Amniotic epithelial cell (primary cell): ENCODE data around the gene HEXIM1.

ENCODE experiments used
- DNase-seq: peaks from one replicate; pipeline ENCODE4 v3.0.0-alpha.2; 2010; ENCODE audit warnings: low read depth

The HEXIM1 gene

GRCh38 chr17:45148183-45149036 lies at the start of gene HEXIM1:
Gene HEXIM1, plus strand, starts transcription at chr17:45148475. Its CDS starts 716 bp downstream, at chr17:45149191.
- peak; percentile 99 for DNase-seq

- DNase-seq = peak; percentile 72
Observed at GRCh38 chr17:45098869-45099616, 49.2 kb upstream of the HEXIM1 start.

DNA sequence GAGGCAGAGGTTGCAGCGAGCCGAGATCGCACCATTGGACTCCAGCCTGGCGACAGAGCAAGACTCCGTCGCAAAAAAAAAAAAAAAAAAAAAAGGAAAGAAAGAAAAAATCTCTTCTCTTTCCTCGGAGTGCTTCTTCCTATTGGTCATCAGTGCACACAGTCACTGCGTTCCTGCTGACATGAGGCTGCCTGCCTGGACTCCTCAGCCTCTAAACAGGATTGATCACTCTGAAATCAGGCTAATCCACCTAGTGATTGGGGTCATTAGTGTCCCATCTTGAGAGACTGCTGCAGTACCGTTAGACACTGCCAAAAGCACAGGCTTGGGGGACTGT lies 46.8 kb upstream of the HEXIM1 start:
- no peak for DNase-seq

DNA sequence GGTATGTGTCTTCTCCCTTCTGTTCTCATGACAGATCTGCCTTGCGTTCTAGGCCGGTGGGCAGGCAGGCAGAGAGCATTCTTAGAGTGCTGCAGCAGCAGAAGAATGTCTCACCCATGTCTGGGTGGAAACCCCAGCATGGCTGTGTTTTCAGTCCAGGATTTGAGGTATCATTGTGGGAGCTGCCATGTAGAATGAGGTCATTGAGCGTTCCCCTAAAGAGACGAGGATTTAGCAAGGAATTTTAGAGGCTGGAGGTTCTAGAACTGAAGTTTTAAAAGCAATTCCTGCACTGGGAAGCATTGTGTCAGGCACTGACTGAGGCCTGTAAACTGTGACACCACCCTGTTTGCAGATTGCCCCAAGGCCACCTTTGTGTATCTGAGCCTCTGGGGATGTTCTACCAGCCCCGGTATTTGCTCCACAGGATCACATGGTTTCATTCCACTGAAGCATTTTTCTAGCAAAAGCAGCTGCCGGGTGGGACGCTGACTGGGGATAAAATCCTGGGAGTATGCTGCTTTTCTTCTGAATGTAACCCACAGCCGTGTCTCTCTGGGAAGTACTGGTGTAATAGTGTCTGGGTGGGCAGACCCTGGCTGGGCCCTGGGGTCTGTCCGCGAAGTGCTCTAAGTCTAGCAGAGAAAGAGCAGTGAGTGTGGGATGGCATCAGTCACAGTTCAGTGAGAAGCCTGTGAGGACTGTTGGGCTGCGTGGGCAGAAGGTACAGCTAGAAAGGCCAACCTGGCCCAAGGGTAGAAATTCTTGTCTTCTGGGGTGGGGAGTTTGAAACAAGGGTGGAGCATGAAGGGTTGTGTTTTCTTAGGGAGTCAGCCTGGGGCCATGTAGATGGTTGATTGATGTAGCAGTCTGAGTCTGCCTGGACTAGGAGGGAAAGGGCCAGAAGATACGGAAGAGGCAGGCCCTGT lies 46.1 kb upstream of the HEXIM1 start:
- peak; percentile 84 for DNase-seq

DNA sequence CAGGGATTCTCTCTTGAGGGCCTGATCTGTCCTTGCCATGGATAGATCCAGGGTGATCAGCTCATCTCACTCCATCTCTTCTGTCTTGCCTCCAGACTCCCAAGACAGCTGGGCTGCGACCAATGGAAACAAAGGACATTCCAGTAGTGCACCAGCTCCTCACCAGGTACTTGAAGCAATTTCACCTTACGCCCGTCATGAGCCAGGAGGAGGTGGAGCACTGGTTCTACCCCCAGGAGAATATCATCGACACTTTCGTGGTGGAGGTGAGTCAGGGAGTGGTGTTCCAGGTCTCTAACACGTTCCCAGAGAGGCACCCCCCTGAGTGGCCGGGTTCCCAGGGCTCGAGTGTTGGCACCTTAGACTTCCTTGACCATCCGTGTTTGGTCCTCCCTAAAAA lies 45.4 kb upstream of the HEXIM1 start:
- DNase-seq = no peak

DNA sequence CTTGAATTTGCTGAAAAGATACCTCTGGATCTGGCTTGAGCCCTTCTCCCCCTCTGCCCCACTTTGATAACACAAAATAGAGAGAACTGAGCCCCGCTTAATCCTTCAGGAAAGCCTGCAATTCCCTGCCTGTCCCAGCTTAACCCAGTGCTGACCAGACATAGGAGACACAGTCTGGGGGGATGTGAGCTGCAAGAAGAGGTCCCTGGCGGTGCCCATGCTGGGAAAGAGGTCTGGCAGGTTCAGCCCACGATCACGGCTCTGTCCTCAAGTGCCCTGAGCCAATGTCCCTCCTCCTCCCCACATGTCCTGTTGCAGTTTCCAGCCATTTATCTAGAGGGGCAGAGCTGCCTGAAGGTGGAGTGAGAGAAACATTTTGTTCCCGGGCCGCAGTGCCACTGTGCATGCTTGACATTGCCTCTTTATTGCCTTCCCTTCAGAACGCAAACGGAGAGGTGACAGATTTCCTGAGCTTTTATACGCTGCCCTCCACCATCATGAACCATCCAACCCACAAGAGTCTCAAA lies 44.9 kb upstream of the HEXIM1 start:
- DNase-seq = no peak

DNA sequence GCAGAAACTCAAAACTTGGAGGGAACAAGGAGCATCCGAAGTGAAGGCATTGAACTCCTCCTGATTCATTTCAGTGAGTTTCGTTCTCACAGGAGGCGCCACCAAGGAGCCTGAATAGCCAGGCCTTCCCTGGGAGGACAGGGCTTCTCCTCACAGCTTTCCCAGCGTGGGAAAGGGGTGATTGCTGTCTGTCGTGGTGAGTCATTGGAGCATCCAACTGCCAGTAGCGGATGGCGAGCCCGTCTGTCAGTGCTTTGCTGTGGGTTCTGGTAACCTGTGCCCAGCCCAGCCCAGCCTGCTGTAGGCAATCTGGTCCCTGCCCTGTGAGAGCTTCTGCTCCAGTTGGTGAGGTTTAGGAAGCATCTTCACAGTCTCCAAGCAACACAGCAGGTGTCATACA lies 44.2 kb upstream of the HEXIM1 start:
- DNase-seq = no peak

DNA sequence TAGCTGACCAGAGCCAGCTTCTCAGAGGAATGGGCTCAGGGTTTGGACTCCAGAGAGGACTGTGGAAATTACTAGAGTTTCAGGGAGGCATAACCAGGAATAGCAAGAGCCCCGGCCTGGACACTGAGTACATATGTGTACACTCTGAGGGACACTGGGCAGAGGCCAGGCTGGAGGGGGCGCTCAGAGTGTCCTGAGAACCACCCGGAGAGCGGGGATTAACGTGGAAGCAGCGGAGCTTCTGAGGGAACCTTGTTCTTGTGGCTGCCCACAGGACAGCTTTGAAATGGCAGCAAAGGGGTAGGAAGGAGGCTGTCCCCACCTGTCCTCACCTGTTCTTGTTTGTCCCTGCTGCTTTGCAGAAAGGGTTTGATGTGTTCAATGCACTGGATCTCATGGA lies 43.8 kb upstream of the HEXIM1 start:
- no peak for DNase-seq

- no peak for DNase-seq
Observed at GRCh38 chr17:45104907-45105624, 43.2 kb upstream of the HEXIM1 start.

GRCh38 chr17:45106096-45106495 lies 42.2 kb upstream of the HEXIM1 start:
- no peak for DNase-seq

DNA sequence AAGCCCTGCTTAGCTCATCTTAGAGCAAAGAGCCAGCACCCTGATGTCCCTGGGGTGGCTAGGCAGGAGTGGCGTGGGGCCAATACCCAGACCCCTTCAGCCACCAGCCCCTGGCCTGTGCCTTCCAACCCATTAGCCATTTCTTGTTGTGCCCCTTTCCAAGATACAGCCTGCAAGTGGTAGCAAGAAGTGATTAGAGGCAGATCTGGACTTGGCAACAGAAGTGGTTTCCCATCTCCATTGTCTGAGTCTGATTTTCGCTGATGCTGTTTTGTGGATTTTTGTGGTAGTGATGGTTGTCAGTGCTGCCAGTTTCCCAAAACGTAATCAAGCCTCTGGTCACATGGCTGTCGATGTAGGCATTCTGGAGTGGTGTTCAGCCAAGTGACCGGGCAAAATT lies 41.7 kb upstream of the HEXIM1 start:
- no peak for DNase-seq

GRCh38 chr17:45107293-45108010 lies 40.8 kb upstream of the HEXIM1 start:
- no peak for DNase-seq

DNA sequence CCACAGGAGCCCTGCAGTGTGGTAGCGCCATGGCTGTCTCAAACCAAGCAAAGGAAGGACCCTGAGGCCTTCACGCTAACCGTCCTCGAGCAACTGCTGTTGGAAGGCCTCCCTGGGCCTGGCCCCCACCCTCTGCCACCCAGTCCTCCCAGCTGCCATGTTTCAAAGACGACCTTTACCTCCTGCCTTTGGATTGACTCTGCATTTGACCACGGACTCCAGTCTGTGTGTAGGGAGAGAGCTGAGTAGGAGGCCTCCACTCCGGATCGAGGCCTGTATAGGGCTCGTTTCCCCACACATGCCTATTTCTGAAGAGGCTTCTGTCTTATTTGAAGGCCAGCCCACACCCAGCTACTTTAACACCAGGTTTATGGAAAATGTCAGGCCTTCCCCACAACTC lies 40.2 kb upstream of the HEXIM1 start:
- no peak for DNase-seq

DNA sequence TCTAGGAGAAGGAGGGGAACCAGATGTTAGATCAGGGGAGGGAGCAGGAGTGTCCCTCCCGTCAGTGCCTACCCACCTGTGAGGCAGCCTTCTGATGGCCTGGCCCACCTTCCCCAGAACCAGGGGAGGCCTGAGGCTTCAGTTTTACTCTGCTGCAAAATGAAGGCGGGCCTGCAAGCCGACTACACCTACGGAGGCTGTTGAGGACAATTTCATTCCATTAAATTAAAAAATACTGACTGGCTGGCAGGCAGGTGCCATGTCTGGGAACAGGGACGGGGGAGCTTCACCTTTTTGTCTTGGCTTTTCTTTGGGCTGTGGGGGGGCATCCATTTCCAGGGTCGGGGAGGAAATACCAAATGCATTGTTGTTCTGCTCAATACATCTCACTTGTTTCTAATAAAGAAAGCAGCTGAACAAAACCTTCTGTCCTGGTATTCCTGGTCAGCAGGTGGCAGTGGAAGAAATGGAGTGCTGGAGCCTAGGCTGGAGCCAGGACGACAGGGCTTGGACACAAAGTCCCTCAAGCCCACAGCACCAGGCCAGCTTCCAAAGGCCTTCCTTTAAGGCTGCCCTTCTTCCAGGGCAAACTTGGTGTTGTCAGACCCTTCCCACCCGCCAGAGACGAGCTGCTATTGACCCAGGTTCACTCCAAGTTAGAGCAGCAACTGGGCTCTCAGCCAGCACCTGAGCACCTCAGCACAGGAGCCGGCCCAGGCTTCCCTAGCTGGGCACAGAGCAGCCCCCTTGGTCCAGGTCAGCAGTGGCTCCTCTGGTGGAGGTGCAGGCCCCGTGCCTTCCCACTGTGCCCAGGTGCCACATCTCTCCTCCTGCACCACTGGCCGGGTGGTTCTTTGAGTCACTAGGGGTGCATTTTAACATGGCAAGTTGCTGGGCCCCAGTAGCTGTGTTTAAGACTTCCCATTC lies 39.4 kb upstream of the HEXIM1 start:
- no peak for DNase-seq

- DNase-seq = no peak
Observed at GRCh38 chr17:45110676-45111611, 37.3 kb upstream of the HEXIM1 start.

GRCh38 chr17:45111850-45112249 lies 36.4 kb upstream of the HEXIM1 start:
- DNase-seq = no peak

DNA sequence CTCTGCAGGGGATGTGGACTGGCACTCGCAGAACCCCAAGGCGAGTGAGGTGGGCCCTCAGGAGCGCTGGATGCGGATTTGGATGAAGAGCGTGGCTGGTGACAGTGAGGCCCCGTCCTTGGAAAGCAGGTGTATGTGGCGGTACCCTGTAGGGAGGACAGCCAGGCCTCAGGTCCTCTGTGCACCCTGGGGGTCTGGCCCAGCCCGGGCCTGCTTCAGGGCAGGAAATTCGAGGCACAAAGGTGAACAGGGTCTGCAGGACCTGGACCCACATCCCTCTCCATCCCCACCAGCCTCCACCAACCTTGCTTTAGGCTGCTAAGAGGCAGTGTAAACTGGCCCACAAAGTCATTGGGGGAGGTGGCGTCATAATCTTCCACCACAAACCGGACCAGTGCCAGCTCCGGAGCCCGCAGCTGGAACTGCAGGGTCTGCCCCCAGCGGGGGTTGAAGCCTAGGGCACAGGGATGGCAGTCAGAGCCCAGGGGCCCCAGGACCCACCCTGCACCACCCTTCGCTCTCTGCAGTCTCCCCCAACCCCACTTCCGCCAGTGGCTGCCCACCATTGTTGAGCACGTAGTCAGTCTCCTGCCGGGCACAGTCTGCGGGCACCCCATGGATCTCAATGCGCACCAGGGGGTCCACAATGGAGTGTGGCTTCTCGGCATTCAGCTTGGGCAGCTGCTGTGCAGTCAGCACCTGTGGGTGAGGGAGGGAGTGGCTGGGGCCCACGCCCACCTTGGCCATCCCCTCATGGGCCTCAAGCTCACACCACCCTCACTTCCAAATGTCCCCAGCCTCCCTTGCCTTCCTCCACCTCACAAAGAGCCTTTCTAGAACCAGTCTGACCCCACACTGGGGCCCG lies 35.5 kb upstream of the HEXIM1 start:
- DNase-seq = no peak

GRCh38 chr17:45113424-45113754 lies 34.9 kb upstream of the HEXIM1 start:
- DNase-seq = no peak
